Ecto neural progenitor cell (in vitro differentiated cells): ENCODE data around the gene KCNJ6.

Experiments
- DNase-seq: peaks from one replicate; pipeline ENCODE4 v3.0.0-alpha.2; 2018; ENCODE audit warnings: low spot score

The KCNJ6 gene

GRCh38 chr21:37904856-37905255 lies 11.4 kb downstream of the KCNJ6 start:
- DNase-seq = no peak

- DNase-seq = no peak
Measured at GRCh38 chr21:37903396-37903795, 12.9 kb downstream of the KCNJ6 start.

GRCh38 chr21:37899146-37899545 lies 17.1 kb downstream of the KCNJ6 start:
- no peak for DNase-seq

GRCh38 chr21:37896788-37897187 lies 19.5 kb downstream of the KCNJ6 start:
- DNase-seq = no peak

GRCh38 chr21:37891972-37892371 lies 24.3 kb downstream of the KCNJ6 start:
- DNase-seq = no peak

- DNase-seq = no peak
Measured at GRCh38 chr21:37888659-37889058, 27.6 kb downstream of the KCNJ6 start.

GRCh38 chr21:37886726-37887299 lies 29.4 kb downstream of the KCNJ6 start:
- DNase-seq = no peak

GRCh38 chr21:37886120-37886519 lies 30.1 kb downstream of the KCNJ6 start:
- no peak for DNase-seq

- DNase-seq = no peak
Measured at GRCh38 chr21:37878946-37879660, 37.2 kb downstream of the KCNJ6 start.

- DNase-seq = no peak
Measured at GRCh38 chr21:37877888-37878684, 38.2 kb downstream of the KCNJ6 start.

GRCh38 chr21:37877171-37877570 lies 39.1 kb downstream of the KCNJ6 start:
- no peak for DNase-seq

GRCh38 chr21:37876561-37876960 lies 39.7 kb downstream of the KCNJ6 start:
- no peak for DNase-seq

GRCh38 chr21:37874904-37875780 lies 41.1 kb downstream of the KCNJ6 start:
- DNase-seq = no peak

- DNase-seq = no peak
Measured at GRCh38 chr21:37874481-37874880, 41.8 kb downstream of the KCNJ6 start.

GRCh38 chr21:37873655-37874054 lies 42.6 kb downstream of the KCNJ6 start:
- no peak for DNase-seq

GRCh38 chr21:37871121-37871862 lies 45.0 kb downstream of the KCNJ6 start:
- DNase-seq = no peak

- DNase-seq = no peak
Measured at GRCh38 chr21:37870221-37870620, 46.0 kb downstream of the KCNJ6 start.

GRCh38 chr21:37869661-37870060 lies 46.6 kb downstream of the KCNJ6 start:
- DNase-seq = no peak

GRCh38 chr21:37868446-37869295 lies 47.6 kb downstream of the KCNJ6 start:
- DNase-seq = no peak

GRCh38 chr21:37866027-37866426 lies 50.2 kb downstream of the KCNJ6 start:
- DNase-seq = no peak
